Effector memory CD8-positive, alpha-beta T cell (primary cell): ENCODE measurements around the gene ZBTB33.

ENCODE experiments used
- ATAC-seq: fragments of 150-1000 bp; cut with Tn5 transposase; replicated peaks from 2 replicates; pipeline ENCODE4 v1.10.0; 2021; ENCODE audit warnings: mild to moderate bottlenecking, moderate library complexity
- DNase-seq, 3 experiments: peaks; one replicate each; pipeline ENCODE4 v3.0.0; 2021
- H3K27ac Mint-ChIP-seq, 2 donors: one replicate each; pipeline ENCODE4 v1.8.0; 2022; ENCODE audit warnings: mild to moderate bottlenecking in 2 of 2, mixed read lengths in 2 of 2, moderate library complexity in 2 of 2
- H3K27me3 Mint-ChIP-seq, 2 donors: one replicate each; pipeline ENCODE4 v1.8.0; 2022; ENCODE audit warnings: mixed read lengths in 2 of 2
- H3K36me3 Mint-ChIP-seq: one replicate; pipeline ENCODE4 v1.8.0; 2022; ENCODE audit warnings: mild to moderate bottlenecking, moderate library complexity, mixed read lengths; ENCODE audit not compliant: insufficient read depth
- H3K4me1 Mint-ChIP-seq, 2 donors: one replicate each; pipeline ENCODE4 v1.8.0; 2022; ENCODE audit warnings: low read depth in 2 of 2, mixed read lengths in 2 of 2
- H3K4me3 Mint-ChIP-seq, 2 donors: one replicate each; pipeline ENCODE4 v1.8.0; 2022; ENCODE audit warnings: mild to moderate bottlenecking in 2 of 2, mixed read lengths in 2 of 2, moderate library complexity in 2 of 2
- H3K9me3 Mint-ChIP-seq, 2 donors: one replicate each; pipeline ENCODE4 v1.8.0; 2022; ENCODE audit warnings: mixed read lengths in 2 of 2

ZBTB33 gene

DNA sequence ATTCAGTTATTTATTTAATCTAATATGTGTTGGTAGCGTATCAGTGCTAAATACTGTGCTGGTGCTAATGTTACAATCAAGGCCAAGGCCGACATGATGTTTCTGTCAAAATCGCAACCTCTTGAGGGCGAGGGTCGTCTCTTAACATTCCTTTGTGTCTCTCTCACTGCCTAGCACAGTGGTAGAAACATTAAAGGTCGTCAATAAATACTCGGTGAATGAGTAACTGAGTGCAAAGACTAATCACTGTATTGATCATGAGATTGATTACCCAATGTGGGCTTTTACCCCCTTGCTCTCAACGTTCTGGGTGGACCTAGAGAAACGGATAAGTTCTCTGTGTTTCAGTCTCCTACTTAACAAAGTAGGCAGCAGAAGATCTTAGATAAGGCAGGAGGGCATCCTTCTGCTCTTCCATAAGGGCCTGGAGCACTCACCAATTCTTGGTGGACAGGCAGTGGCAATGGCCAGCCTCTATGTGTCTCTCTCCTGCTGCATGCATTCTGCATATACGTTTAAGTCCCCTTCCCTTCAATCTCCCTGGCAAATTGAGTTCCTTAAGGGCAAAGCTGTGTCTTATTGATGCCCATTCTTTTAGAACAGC is 30.5 kb downstream of the ZBTB33 start:
- H3K4me1 Mint-ChIP-seq = peaks cover 0 to 2% of the 10 kb centered on the region in 2 donors
- no peak for DNase-seq
- peaks cover 3% of the 10 kb centered on the region for H3K36me3 Mint-ChIP-seq
- ATAC-seq = no peak
- H3K27ac Mint-ChIP-seq = no peak overlapping the region
- H3K27me3 Mint-ChIP-seq = no peaks in the 10 kb centered on the region
- no peak overlapping the region for H3K4me3 Mint-ChIP-seq
- H3K9me3 Mint-ChIP-seq = peaks cover 0 to 1% of the 10 kb centered on the region in 2 donors

DNA sequence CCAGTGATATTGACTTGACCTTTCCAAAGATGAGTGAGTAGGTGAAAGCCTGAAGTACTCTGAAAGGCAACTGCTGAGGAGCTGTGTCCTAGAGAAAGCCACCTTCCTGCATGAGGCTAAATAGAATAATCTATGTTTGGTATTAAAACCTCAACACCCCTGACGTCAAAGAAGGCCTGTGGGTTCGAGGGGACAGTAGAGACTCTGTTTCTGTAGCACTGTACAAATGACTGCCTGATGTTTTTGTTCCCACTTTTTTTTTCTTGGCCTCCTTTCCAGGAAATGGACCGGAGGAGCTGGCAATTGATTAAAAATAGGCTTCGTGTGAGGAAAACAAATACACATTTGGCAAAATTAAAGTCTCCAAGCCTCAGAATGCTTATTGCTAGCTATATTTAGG is 31.1 kb downstream of the ZBTB33 start:
- DNase-seq = no peak
- Mint-ChIP-seq H3K4me3 (no peak overlapping the region), H3K27ac (no peak overlapping the region), H3K36me3 (peaks cover 3% of the 10 kb centered on the region), H3K27me3 (no peaks in the 10 kb centered on the region), H3K4me1 (peaks cover 0 to 2% of the 10 kb centered on the region in 2 donors), H3K9me3 (peaks cover 0 to 1% of the 10 kb centered on the region in 2 donors)
- ATAC-seq = no peak

DNA sequence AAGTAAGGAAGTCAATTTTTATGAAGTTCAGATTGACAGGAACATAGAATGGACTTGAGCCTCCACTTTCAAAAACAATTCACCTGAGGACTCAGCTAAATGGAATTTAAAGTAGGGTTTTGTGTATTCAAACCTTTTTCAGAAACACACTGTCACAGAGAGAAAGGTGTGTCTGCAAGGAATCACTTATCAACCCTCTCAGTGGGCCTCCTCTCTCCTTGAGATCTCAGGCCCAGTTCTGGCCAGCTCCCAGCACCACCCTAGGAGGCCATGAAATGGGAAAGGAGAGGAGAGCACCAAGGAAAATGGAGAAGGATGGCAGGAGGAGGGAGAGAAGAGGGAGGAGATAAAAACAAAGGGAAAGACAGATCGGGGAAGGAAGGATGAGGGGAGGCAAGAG is 32.1 kb downstream of the ZBTB33 start:
- Mint-ChIP-seq H3K4me1 (peaks cover 0 to 2% of the 10 kb centered on the region in 2 donors), H3K27me3 (no peaks in the 10 kb centered on the region), H3K27ac (no peak overlapping the region), H3K9me3 (peaks cover 0 to 1% of the 10 kb centered on the region in 2 donors), H3K36me3 (peaks cover 3% of the 10 kb centered on the region), H3K4me3 (no peak overlapping the region)
- DNase-seq (no peak), ATAC-seq (no peak)

DNA sequence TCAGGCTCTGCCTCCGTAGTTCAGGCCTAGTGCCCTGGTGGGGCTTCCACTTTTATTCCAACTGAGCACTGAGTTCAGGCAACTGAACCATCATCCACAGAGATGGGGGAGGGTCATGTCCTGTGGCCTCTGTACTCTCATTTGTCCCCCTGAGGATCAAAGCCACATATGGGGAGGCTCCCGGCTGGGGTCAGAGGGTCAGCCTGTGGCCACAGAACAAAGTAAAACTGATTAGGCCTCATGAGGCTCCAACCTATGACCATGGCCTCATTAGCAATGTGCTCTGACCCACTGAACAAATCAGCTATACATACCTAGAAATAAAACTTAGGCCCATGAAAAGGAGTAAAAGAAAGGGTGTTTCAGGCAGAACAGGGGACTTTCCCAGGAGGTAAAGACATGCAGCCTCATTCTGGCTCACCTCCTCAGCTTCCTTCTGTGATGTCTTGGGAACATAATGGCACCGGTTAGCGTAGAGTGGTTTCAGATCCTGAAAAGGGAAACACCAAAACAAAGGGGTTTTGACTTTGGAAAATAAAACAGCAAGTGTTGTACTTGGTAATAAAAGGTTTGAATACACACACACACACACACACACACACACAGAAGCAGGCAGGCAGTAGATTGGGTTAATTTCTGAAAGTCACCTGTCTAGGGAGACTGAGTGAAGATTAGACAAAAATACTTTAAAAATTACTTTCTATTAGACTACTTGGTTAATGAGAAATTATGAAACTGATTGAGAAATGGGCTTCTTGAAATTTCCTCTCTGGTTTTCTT is 36.3 kb downstream of the ZBTB33 start:
- Mint-ChIP-seq H3K9me3 (peaks cover 0 to 1% of the 10 kb centered on the region in 2 donors), H3K4me1 (peaks cover 0 to 2% of the 10 kb centered on the region in 2 donors), H3K27me3 (no peaks in the 10 kb centered on the region), H3K27ac (no peak overlapping the region), H3K36me3 (peaks cover 3% of the 10 kb centered on the region), H3K4me3 (no peak overlapping the region)
- DNase-seq = no peak
- no peak for ATAC-seq

DNA sequence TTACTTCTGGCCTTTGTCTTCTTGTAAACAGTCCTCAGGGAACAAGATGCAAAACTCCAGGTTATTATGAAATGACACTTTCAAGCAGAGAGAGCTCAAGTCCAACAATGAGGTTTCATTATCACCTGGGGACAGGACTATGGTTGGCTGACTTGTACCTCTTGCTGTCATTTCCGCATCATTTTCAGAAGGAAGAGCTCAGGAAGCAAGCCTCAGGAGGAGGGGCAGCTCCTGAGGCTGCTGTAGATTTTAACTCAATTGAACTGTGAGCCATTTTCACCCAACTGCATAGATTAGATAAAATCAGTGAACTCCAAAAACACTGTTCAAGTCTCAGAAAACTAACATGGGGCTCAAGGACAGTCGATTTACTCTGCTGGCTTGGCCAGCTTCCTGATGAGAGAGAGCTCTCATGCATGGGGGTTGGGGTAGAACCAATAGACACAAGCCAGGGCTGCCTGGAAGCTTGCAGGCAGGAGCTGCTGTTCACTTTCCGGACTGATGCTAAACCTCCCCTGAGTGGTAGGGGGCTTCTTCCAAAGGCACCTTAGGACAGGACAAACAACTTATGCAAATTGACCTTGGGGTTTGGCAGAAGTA is 37.0 kb downstream of the ZBTB33 start:
- DNase-seq = no peak
- H3K4me3 Mint-ChIP-seq = no peak overlapping the region
- no peak for ATAC-seq
- H3K4me1 Mint-ChIP-seq = peaks cover 0 to 2% of the 10 kb centered on the region in 2 donors
- H3K9me3 Mint-ChIP-seq = peaks cover 0 to 1% of the 10 kb centered on the region in 2 donors
- H3K36me3 Mint-ChIP-seq = peaks cover 3% of the 10 kb centered on the region
- no peak overlapping the region for H3K27ac Mint-ChIP-seq
- H3K27me3 Mint-ChIP-seq = no peaks in the 10 kb centered on the region

DNA sequence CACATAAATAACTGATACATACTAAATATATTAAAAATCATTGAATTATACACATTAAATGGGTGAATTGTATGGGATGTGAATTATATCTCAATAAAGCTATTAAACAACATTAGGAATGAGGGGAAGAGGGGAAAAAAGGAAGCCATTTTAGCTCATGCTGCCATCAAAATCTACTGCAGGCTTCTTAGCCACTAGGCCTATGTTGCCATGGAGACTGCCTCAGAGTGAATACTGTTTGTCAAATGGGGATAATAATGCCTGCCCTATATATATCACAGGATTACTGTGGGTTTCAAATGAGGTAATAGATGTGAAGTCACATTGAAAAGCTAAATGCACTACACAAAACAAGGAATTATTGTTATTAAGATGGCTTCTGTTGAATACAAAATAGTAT is 39.5 kb downstream of the ZBTB33 start:
- Mint-ChIP-seq H3K36me3 (no peaks in the 10 kb centered on the region), H3K4me3 (no peak overlapping the region), H3K4me1 (peaks cover 2 to 4% of the 10 kb centered on the region in 2 donors), H3K9me3 (no peaks in the 10 kb centered on the region), H3K27me3 (no peaks in the 10 kb centered on the region), H3K27ac (no peak overlapping the region)
- no peak for ATAC-seq
- DNase-seq = no peak

DNA sequence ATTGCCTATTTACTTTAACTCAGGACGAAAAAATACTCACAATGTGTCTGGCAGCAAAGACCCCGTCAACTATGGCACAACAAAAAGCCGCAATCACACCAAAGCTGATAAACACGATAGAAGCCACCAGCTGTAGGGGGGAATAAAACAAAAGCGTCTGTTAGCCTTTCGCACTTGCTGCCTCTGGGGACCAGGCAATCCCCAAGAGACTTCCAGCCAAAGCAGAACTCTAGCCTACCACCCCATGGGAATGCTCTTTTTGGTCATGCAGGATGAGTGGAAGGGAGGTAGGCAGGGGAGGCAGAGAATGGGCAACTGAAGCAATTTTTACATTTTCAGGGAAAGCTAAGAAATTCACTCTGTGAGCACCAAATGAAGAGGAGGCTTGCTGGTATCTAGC is 40.6 kb downstream of the ZBTB33 start:
- H3K27me3 Mint-ChIP-seq = no peaks in the 10 kb centered on the region
- H3K27ac Mint-ChIP-seq = no peak overlapping the region
- no peak overlapping the region for H3K4me3 Mint-ChIP-seq
- no peak for DNase-seq
- no peak for ATAC-seq
- H3K36me3 Mint-ChIP-seq = no peaks in the 10 kb centered on the region
- peaks cover 4 to 6% of the 10 kb centered on the region in 2 donors for H3K4me1 Mint-ChIP-seq
- no peaks in the 10 kb centered on the region for H3K9me3 Mint-ChIP-seq

DNA sequence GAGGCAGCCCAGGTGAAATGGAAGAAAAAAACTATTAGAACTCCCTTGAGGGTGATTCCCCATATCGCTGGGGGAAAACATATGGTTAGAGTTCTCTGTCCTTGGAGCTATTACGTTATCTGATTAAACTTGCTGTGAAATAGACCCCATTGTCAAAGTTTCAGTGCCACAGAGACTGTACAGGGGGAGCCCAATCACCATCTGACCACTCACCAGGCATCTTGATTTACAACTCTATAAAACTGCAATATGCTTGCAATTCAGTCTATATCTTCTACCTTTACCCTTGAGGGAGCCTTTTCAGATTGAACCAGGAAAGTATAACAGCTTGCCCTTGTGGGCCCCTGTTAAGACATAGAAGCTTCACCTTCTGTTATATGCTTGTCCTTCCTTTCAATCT is 42.4 kb downstream of the ZBTB33 start:
- no peak overlapping the region for H3K27ac Mint-ChIP-seq
- no peak for ATAC-seq
- H3K27me3 Mint-ChIP-seq = no peaks in the 10 kb centered on the region
- no peak overlapping the region for H3K4me3 Mint-ChIP-seq
- H3K4me1 Mint-ChIP-seq = peaks cover 4 to 6% of the 10 kb centered on the region in 2 donors
- DNase-seq = no peak
- no peaks in the 10 kb centered on the region for H3K9me3 Mint-ChIP-seq
- H3K36me3 Mint-ChIP-seq = no peaks in the 10 kb centered on the region

DNA sequence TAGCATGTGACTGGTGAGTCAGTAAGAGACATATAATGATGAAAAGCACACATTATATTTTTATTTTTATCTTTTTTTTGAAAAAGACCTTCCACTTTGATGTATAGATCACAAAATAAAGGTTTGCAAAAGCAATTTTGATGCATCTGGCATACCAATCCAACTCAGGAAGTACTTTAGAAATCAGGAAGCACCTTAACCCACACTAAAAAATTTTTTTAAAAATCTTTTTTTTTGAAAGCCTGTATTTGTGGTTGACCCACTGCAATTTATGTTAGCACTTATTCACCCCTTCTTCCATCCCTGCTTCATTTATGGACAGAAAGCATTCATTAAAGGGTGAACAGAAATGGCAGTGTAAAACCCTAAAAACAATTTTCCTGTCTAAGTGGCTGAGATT is 44.0 kb downstream of the ZBTB33 start:
- Mint-ChIP-seq H3K27me3 (no peaks in the 10 kb centered on the region), H3K4me1 (peaks cover 4 to 6% of the 10 kb centered on the region in 2 donors), H3K9me3 (no peaks in the 10 kb centered on the region), H3K27ac (peak overlapping the region in 1 of 2 donors; percentile 75), H3K4me3 (no peak overlapping the region), H3K36me3 (no peaks in the 10 kb centered on the region)
- DNase-seq (no peak), ATAC-seq (no peak)

DNA sequence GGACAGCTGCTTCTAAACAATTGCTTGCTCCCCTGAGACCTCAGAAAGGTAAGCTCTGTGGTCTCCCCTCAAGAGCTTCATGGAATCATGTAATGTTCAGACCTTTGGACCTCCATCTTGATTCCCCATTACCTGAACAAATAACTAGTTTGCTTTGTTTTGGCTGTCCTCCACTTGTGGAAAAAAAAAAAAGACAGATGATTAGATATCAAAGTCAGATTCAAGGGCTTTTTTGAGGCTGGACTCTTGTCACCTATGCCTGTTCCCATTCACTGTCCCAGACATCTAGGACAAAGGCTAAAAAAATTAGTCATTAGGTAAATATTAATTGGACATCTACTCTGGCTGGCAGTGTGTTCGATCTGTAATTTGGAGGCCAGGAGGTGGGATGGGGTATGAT is 47.3 kb downstream of the ZBTB33 start:
- Mint-ChIP-seq H3K4me3 (no peak overlapping the region), H3K4me1 (peaks cover 11 to 17% of the 10 kb centered on the region in 2 donors), H3K36me3 (peaks cover 3% of the 10 kb centered on the region), H3K27ac (no peak overlapping the region), H3K9me3 (no peaks in the 10 kb centered on the region), H3K27me3 (no peaks in the 10 kb centered on the region)
- ATAC-seq (no peak), DNase-seq (no peak)

DNA sequence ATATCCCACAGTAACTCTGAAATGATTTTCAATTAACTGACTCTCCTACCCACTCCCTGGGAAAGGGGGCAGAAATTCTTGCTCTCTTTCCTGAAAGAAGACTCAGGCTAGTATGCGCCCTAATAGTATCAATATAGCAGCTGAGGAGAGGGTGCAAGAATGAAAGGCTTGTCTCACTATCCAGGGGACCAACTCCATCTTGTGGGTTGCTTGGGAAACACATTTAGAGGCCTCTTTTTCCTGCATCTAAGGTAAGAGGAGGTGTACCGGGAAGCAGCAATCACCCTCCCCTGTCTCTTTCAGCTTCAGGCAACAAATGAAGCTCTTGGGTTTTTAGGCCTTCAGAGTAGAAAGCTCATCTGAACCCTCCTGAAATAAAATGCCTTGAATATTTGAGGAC is 49.3 kb downstream of the ZBTB33 start:
- no peak overlapping the region for H3K4me3 Mint-ChIP-seq
- peaks cover 3% of the 10 kb centered on the region for H3K36me3 Mint-ChIP-seq
- H3K4me1 Mint-ChIP-seq = peaks cover 11 to 18% of the 10 kb centered on the region in 2 donors
- H3K27ac Mint-ChIP-seq = no peak overlapping the region
- no peaks in the 10 kb centered on the region for H3K9me3 Mint-ChIP-seq
- H3K27me3 Mint-ChIP-seq = no peaks in the 10 kb centered on the region
- ATAC-seq (no peak), DNase-seq (no peak)

DNA sequence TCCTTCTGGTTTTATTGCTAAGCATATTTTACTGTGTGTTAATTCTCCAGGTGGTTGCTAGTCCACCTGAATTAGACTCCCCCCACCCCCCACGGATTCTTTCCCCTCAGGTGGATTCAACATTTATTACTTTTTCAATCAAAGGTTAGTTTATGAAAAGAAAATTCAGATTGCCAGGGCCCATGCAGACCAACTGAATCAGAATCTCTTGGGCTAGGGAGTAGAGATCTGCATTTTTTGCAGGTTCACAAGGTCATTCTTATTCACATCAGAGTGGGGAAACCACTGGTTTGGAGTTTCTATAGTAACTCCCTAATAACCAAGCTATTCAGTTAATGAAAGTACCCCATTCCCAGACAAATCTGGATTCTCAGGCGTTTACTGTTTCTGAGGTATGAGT is 50.9 kb downstream of the ZBTB33 start:
- H3K4me1 Mint-ChIP-seq = peaks cover 10 to 17% of the 10 kb centered on the region in 2 donors
- H3K4me3 Mint-ChIP-seq = no peak overlapping the region
- no peak overlapping the region for H3K27ac Mint-ChIP-seq
- ATAC-seq = no peak
- no peaks in the 10 kb centered on the region for H3K9me3 Mint-ChIP-seq
- H3K27me3 Mint-ChIP-seq = no peaks in the 10 kb centered on the region
- DNase-seq = no peak
- peaks cover 3% of the 10 kb centered on the region for H3K36me3 Mint-ChIP-seq

DNA sequence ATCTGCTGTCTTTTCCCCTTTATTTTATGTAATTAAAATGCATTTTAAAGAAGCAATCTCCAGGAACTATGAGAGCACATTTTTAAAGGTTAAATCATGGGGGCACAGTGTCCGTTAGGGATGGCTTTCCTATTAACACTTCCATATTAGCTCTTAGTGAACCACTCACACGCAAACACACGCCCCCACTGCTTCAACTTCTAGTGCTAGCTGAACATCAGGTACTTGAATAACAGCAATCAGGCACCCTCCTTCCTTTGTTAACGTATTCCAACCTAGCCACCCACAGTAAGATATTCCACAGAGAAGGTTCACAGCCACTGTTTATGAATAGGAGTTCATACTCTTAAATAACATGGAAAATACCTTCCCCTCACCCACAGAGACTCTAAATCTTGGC is 51.3 kb downstream of the ZBTB33 start:
- Mint-ChIP-seq H3K4me1 (peaks cover 14 to 21% of the 10 kb centered on the region in 2 donors), H3K4me3 (peak overlapping the region; percentile 66 to 71), H3K9me3 (no peaks in the 10 kb centered on the region), H3K27ac (no peak overlapping the region), H3K36me3 (peaks cover 3% of the 10 kb centered on the region), H3K27me3 (no peaks in the 10 kb centered on the region)
- ATAC-seq (no peak), DNase-seq (no peak)

DNA sequence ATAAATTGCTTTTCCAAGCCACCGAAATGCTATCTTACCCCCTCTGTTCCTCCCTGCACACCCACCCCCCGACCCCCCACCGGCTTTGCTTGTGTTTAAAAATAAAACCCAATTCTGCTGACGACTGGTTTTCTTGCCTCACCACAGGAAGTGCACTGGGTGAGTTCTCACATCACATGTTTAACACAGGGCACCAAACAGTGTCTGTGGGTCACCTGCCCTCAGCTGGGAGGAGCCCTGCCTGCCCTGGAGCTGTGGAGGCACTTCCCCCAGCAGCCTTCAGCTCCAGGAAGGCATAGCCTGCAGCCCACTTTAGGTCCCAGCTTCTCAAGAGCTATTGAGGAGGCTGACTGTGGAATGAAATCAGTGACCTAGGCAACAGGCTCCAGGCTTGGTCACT is 51.8 kb downstream of the ZBTB33 start:
- DNase-seq (peak; percentile 21 to 36 (median 23)), ATAC-seq (peak; percentile 100)
- H3K36me3 Mint-ChIP-seq = peaks cover 3% of the 10 kb centered on the region
- H3K27me3 Mint-ChIP-seq = no peaks in the 10 kb centered on the region
- no peaks in the 10 kb centered on the region for H3K9me3 Mint-ChIP-seq
- peaks cover 14 to 24% of the 10 kb centered on the region in 2 donors for H3K4me1 Mint-ChIP-seq
- peak overlapping the region; percentile 3 to 82 for H3K27ac Mint-ChIP-seq
- peak overlapping the region; percentile 66 to 71 for H3K4me3 Mint-ChIP-seq
